Astrocyte (in vitro differentiated cells and primary cell): ENCODE data around the gene POLA1. TPM values are rescaled to one million over a fixed set of nuclear protein-coding genes. Genes with fewer than 3 reads are reported as not detected.

Experiments used
- DNase-seq: peaks from one replicate; pipeline ENCODE4 v3.0.0-alpha.2; 2010; ENCODE audit warnings: low read depth
- FAIRE-seq: peaks from 2 replicates; lab custom pipeline; 2011; peaks lifted over from hg19 to GRCh38; lab: Jason Lieb, UNC
- H2AFZ ChIP-seq: 2 replicates; pipeline ENCODE4 v1.6.0; 2012; ENCODE audit warnings: low read depth, low read length, inconsistent platforms
- H3K27ac ChIP-seq: 2 replicates; pipeline ENCODE4 v1.5.1; 2011; ENCODE audit warnings: low read depth, low read length, inconsistent platforms
- H3K27me3 ChIP-seq: 2 replicates; pipeline ENCODE4 v1.6.0; 2011; ENCODE audit warnings: low read length, inconsistent platforms; ENCODE audit not compliant: insufficient read depth
- H3K36me3 ChIP-seq: 2 replicates; pipeline ENCODE4 v1.5.1; 2011; ENCODE audit warnings: low read length, inconsistent platforms; ENCODE audit not compliant: insufficient read depth
- H3K4me1 ChIP-seq: 2 replicates; pipeline ENCODE4 v1.5.1; 2011; ENCODE audit warnings: low read length, inconsistent platforms; ENCODE audit not compliant: insufficient read depth
- H3K4me2 ChIP-seq: 2 replicates; pipeline ENCODE4 v1.6.0; 2012; ENCODE audit warnings: low read length, inconsistent platforms
- H3K4me3 ChIP-seq: 2 replicates; pipeline ENCODE4 v1.5.1; 2011; ENCODE audit warnings: low read depth, mild to moderate bottlenecking, low read length, inconsistent platforms; ENCODE audit not compliant: insufficient read depth
- H3K79me2 ChIP-seq: 2 replicates; pipeline ENCODE4 v1.6.0; 2012; ENCODE audit warnings: mild to moderate bottlenecking, low read length, inconsistent platforms; ENCODE audit not compliant: insufficient read depth
- H3K9ac ChIP-seq: 2 replicates; pipeline ENCODE4 v1.6.0; 2012; ENCODE audit warnings: mild to moderate bottlenecking, low read length, inconsistent platforms
- H3K9me3 ChIP-seq: 2 replicates; pipeline ENCODE4 v1.5.1; 2012; ENCODE audit warnings: low read depth, mild to moderate bottlenecking, low read length, inconsistent platforms; ENCODE audit not compliant: insufficient read depth
- H4K20me1 ChIP-seq: 2 replicates; pipeline ENCODE4 v1.6.0; 2012; ENCODE audit warnings: low read length, inconsistent platforms; ENCODE audit not compliant: insufficient read depth
- H3K27ac Mint-ChIP-seq: one replicate; pipeline ENCODE4 v1.8.0; 2021; ENCODE audit warnings: mild to moderate bottlenecking, mixed read lengths; ENCODE audit not compliant: unreplicated experiment
- H3K27me3 Mint-ChIP-seq: one replicate; pipeline ENCODE4 v1.8.0; 2021; ENCODE audit warnings: low read depth, mixed read lengths; ENCODE audit not compliant: unreplicated experiment
- H3K36me3 Mint-ChIP-seq: one replicate; pipeline ENCODE4 v1.8.0; 2021; ENCODE audit warnings: low read depth, mixed read lengths; ENCODE audit not compliant: unreplicated experiment
- H3K4me1 Mint-ChIP-seq: one replicate; pipeline ENCODE4 v1.8.0; 2021; ENCODE audit warnings: low read depth, mixed read lengths; ENCODE audit not compliant: unreplicated experiment
- H3K4me3 Mint-ChIP-seq: one replicate; pipeline ENCODE4 v1.8.0; 2021; ENCODE audit warnings: mild to moderate bottlenecking, moderate library complexity, mixed read lengths; ENCODE audit not compliant: unreplicated experiment
- H3K9me3 Mint-ChIP-seq: one replicate; pipeline ENCODE4 v1.8.0; 2021; ENCODE audit warnings: mild to moderate bottlenecking, mixed read lengths; ENCODE audit not compliant: unreplicated experiment
- CTCF ChIP-seq: IDR thresholded peaks from 2 replicates; pipeline ENCODE4 v1.5.1; 2011; ENCODE audit warnings: low read depth, mild to moderate bottlenecking, inconsistent platforms, low read length, moderate library complexity; ENCODE audit not compliant: insufficient read depth
- EZH2 ChIP-seq: IDR thresholded peaks from 2 replicates; pipeline ENCODE4 v1.6.1; 2012; ENCODE audit warnings: mild to moderate bottlenecking, low read length, inconsistent platforms; ENCODE audit not compliant: insufficient read depth
- total RNA-seq: library from RNA; stranded (reverse); gene quantifications from 2 replicates; pipeline ENCODE4 v1.2.1, GENCODE V29; 2021

POLA1 gene
- total RNA-seq, 1 donor from 2014 or later = 4.9 TPM

DNA sequence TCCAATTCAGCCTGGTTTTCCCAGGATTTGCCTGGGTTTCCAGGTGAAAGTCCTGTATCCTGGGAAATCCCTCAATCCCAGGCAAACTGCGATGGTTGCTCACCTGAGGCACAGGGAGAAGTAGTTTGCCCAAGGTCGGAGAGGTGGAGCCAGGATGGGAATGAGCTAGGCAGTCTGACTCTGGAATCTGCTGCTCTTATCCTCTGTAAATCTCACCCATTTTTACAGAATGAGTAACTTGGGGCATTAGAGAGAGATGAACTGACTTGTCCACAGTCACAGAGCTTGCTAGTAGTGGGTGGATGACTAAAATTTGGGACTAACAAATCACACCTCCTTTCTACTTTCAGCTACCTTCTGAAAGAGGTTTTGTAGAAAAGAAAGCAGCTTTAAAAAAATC lies 331.9 kb downstream of the POLA1 start:
- Histone ChIP-seq H3K79me2 (no peaks in the 10 kb centered on the region), H3K9me3 (no peaks in the 10 kb centered on the region), H3K27me3 (peaks cover 32% of the 10 kb centered on the region), H4K20me1 (no peaks in the 10 kb centered on the region), H3K4me3 (no peak overlapping the region), H2AFZ (no peak overlapping the region), H3K4me2 (no peak overlapping the region), H3K36me3 (no peaks in the 10 kb centered on the region), H3K9ac (no peak overlapping the region), H3K4me1 (no peaks in the 10 kb centered on the region), H3K27ac (no peak overlapping the region)
- peaks cover 2% of the 10 kb centered on the region for H3K9me3 Mint-ChIP-seq
- H3K36me3 Mint-ChIP-seq = peaks cover 3% of the 10 kb centered on the region
- DNase-seq = no peak
- H3K27ac Mint-ChIP-seq = no peak overlapping the region
- H3K4me1 Mint-ChIP-seq = peaks cover 5% of the 10 kb centered on the region
- no peak for TF ChIP-seq EZH2
- no peak for TF ChIP-seq CTCF
- H3K4me3 Mint-ChIP-seq = no peak overlapping the region
- FAIRE-seq = peak; percentile 23
- H3K27me3 Mint-ChIP-seq = peaks cover 37% of the 10 kb centered on the region

GRCh38 chrX:25026576-25026975 lies 332.9 kb downstream of the POLA1 start:
- no peak for DNase-seq
- no peak for TF ChIP-seq EZH2
- H4K20me1 ChIP-seq = no peaks in the 10 kb centered on the region
- no peaks in the 10 kb centered on the region for H3K36me3 ChIP-seq
- H3K27ac ChIP-seq = no peak overlapping the region
- no peak overlapping the region for H2AFZ ChIP-seq
- peaks cover 30% of the 10 kb centered on the region for H3K27me3 Mint-ChIP-seq
- peaks cover 25% of the 10 kb centered on the region for H3K27me3 ChIP-seq
- peaks cover 2% of the 10 kb centered on the region for H3K9me3 Mint-ChIP-seq
- no peak overlapping the region for H3K4me3 Mint-ChIP-seq
- H3K79me2 ChIP-seq = no peaks in the 10 kb centered on the region
- no peaks in the 10 kb centered on the region for H3K4me1 ChIP-seq
- H3K36me3 Mint-ChIP-seq = peaks cover 3% of the 10 kb centered on the region
- no peak overlapping the region for H3K4me2 ChIP-seq
- FAIRE-seq = no peak
- no peak overlapping the region for H3K9ac ChIP-seq
- H3K4me3 ChIP-seq = no peak overlapping the region
- H3K27ac Mint-ChIP-seq = no peak overlapping the region
- H3K4me1 Mint-ChIP-seq = peaks cover 5% of the 10 kb centered on the region
- no peaks in the 10 kb centered on the region for H3K9me3 ChIP-seq

- no peak for TF ChIP-seq CTCF
- TF ChIP-seq EZH2 = no peak
- DNase-seq (peak; percentile 61), FAIRE-seq (peak; percentile 77)
- Histone ChIP-seq H3K9ac (no peak overlapping the region), H3K27ac (no peak overlapping the region), H3K4me1 (no peaks in the 10 kb centered on the region), H3K4me3 (no peak overlapping the region), H2AFZ (no peak overlapping the region), H3K4me2 (peak overlapping the region; percentile 46), H3K9me3 (no peaks in the 10 kb centered on the region), H3K79me2 (no peaks in the 10 kb centered on the region), H4K20me1 (no peaks in the 10 kb centered on the region), H3K36me3 (no peaks in the 10 kb centered on the region), H3K27me3 (peaks cover 8% of the 10 kb centered on the region)
- Mint-ChIP-seq H3K4me1 (peaks cover 5% of the 10 kb centered on the region), H3K9me3 (no peaks in the 10 kb centered on the region), H3K27me3 (peaks cover 12% of the 10 kb centered on the region), H3K27ac (no peak overlapping the region), H3K4me3 (no peak overlapping the region), H3K36me3 (no peaks in the 10 kb centered on the region)
Observed at GRCh38 chrX:25028726-25029125, 335.0 kb downstream of the POLA1 start.
